Neural cell (in vitro differentiated cells): ENCODE measurements around the gene PPP1R14B.

Source experiments
- CTCF ChIP-seq: fragments of 450-650 bp; IDR thresholded peaks from 2 replicates; pipeline ENCODE4 v1.5.1; 2014; ENCODE audit warnings: antibody characterized with exemption, mild to moderate bottlenecking, moderate library complexity; ENCODE audit not compliant: poor library complexity, severe bottlenecking
- EP300 ChIP-seq: fragments of 450-650 bp; conservative IDR thresholded peaks from 2 replicates; pipeline ENCODE4 v1.6.1; 2014; ENCODE audit warnings: antibody characterized with exemption, mild to moderate bottlenecking, moderate library complexity; ENCODE audit not compliant: poor library complexity, severe bottlenecking
- EZH2 ChIP-seq: fragments of 200-600, 300-800 bp; shearing (Covaris generic), sonication (generic); IDR thresholded peaks from 2 replicates; pipeline ENCODE4 v1.6.1; 2014; ENCODE audit warnings: antibody characterized with exemption, low read length, borderline replicate concordance, mild to moderate bottlenecking; ENCODE audit not compliant: insufficient read depth, poor library complexity, severe bottlenecking
- MXI1 ChIP-seq: fragments of 450-650 bp; conservative IDR thresholded peaks from 2 replicates; pipeline ENCODE4 v1.6.1; 2014; ENCODE audit warnings: antibody characterized with exemption, mild to moderate bottlenecking; ENCODE audit not compliant: poor library complexity, severe bottlenecking
- POLR2AphosphoS5 ChIP-seq: IDR thresholded peaks from 2 replicates; pipeline ENCODE4 v1.6.1; 2012
- RAD21 ChIP-seq: fragments of 450-650 bp; conservative IDR thresholded peaks from 2 replicates; pipeline ENCODE4 v1.6.1; 2014; ENCODE audit warnings: antibody characterized with exemption, mild to moderate bottlenecking, moderate library complexity
- REST ChIP-seq: IDR thresholded peaks from 2 replicates; pipeline ENCODE4 v1.6.1; 2012; ENCODE audit warnings: borderline replicate concordance
- TAF1 ChIP-seq: IDR thresholded peaks from 2 replicates; pipeline ENCODE4 v1.6.1; 2012; ENCODE audit warnings: low read depth

- TF ChIP-seq CTCF (no peak), REST (no peak), EZH2 (no peak), POLR2AphosphoS5 (no peak), RAD21 (no peak), EP300 (no peak), MXI1 (no peak), TAF1 (no peak)
Observed at GRCh38 chr11:64231546-64231945, 15.2 kb downstream of the PPP1R14B start.
